Ecto neural progenitor cell (in vitro differentiated cells): ENCODE results near the gene GOLIM4.
A peak's percentile ranks its signal among the peaks of the same experiment; 100 is the strongest.
"Not testable (repeated sequence)": the region's sequence is repeated elsewhere in the genome, so short reads cannot be mapped to it uniquely, and the experiment has no call there.

ENCODE experiments used
- DNase-seq: peaks from one replicate; pipeline ENCODE4 v3.0.0-alpha.2; 2018; ENCODE audit warnings: low spot score

GOLIM4 gene

DNA sequence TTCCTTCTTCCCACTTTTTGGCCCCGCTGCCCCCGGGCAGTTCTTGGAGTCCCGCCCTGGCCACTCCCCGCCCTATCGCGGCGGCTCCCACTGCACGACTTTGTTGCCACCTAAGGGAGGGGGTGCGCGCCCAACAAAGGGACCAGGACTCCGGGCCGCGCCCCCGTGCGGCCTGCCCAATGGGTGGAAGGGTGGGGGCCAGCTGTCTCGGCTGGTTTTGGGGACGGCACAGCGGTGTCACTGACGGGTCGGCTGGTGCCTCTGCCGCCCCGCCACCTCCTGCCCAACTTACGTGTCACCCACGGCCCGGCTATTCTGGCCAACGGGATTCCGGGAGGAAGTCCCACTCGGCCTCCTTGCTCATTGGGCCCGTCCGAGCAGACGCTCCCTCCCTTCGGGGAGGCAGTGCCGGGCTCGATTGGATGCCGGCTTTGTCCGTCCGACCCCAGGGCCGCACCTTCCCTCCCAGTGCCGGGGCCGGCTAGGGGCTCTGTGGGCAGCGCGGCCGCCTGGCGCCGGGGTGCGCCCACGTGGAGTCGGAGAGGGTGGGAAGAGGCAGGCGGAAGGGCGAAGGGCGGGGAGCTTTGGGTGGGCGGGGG is at the start of gene GOLIM4:
GOLIM4 (minus strand) TSS at position 314 of the 599 bp plus-strand sequence. CDS start 639 bp downstream, outside the sequence.
- peak; percentile 96 for DNase-seq

DNA sequence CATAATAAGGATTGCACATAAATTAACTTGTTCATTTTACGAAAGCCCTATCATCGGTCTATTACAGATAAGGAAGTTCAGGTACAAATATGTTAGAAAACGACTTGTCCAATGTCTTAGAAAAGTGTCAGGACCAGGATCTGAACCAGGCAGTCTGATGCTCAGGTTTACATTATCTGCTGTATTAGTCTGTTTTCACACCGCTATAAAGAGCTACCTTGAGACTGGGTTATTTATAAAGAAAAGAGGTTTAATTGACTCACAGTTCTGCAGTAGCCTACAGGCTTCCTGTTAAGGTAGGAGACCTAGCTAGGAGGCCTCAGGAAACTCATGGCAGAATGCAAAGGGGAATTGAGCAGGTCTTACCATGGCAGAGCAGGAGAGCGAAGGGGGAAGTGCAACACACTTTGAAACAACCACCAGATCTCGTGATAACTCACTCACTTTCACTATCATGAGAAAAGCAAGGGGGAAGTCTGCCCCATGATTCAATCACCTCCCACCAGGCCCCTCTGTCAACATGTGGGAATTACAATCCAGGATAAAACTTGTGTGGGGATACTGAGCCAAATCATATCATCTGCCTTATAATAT is 45.8 kb upstream of the GOLIM4 start:
- DNase-seq, result no peak

GRCh38 chr3:168139947-168140346 is 44.2 kb upstream of the GOLIM4 start:
- DNase-seq, result no peak

DNA sequence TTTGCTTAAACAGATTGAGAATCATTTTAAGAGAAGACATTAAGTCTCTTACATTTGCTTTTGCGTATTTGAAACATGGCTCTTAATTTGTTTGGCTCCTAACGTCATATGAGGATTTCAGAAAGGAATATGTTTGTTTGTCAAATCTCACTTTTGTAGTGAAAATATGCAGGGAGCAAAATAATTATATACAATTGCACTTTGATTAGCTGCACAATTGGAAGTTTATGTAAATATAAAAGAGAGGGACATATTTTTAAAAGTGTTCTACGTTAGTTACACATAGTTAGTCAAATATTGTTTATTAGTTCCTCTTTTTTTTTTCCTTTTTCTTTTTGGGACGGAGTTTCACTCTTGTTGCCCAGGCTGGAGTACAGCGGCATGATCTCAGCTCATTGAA is 42.7 kb upstream of the GOLIM4 start:
- DNase-seq, result no peak

- no peak for DNase-seq
These were observed 39.2 kb upstream of the GOLIM4 start for GRCh38 chr3:168134931-168135330.

DNA sequence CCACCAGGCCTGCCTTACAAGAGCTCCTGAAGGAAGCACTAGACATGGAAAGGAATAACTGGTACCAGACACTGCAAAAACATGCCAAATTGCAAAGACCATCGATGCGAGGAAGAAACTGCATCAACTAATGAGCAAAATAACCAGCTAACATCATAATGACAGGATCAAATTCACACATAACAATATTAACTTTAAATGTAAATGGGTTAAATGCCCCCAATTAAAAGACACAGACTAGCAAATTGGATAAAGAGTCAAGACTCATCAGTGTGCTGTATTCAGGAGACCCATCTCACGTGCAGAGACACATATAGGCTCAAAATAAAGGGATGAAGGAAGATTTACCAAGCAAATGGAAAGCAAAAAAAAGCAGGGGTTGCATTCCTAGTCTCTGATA is 34.5 kb upstream of the GOLIM4 start:
- DNase-seq, result not testable (repeated sequence)

GRCh38 chr3:168128463-168128862 is 32.7 kb upstream of the GOLIM4 start:
- not testable (repeated sequence) for DNase-seq

GRCh38 chr3:168127466-168127865 is 31.7 kb upstream of the GOLIM4 start:
- DNase-seq, result no peak

- no peak for DNase-seq
These were observed 29.1 kb upstream of the GOLIM4 start for GRCh38 chr3:168124791-168125190.

GRCh38 chr3:168124291-168124690 is 28.6 kb upstream of the GOLIM4 start:
- DNase-seq, result no peak

DNA sequence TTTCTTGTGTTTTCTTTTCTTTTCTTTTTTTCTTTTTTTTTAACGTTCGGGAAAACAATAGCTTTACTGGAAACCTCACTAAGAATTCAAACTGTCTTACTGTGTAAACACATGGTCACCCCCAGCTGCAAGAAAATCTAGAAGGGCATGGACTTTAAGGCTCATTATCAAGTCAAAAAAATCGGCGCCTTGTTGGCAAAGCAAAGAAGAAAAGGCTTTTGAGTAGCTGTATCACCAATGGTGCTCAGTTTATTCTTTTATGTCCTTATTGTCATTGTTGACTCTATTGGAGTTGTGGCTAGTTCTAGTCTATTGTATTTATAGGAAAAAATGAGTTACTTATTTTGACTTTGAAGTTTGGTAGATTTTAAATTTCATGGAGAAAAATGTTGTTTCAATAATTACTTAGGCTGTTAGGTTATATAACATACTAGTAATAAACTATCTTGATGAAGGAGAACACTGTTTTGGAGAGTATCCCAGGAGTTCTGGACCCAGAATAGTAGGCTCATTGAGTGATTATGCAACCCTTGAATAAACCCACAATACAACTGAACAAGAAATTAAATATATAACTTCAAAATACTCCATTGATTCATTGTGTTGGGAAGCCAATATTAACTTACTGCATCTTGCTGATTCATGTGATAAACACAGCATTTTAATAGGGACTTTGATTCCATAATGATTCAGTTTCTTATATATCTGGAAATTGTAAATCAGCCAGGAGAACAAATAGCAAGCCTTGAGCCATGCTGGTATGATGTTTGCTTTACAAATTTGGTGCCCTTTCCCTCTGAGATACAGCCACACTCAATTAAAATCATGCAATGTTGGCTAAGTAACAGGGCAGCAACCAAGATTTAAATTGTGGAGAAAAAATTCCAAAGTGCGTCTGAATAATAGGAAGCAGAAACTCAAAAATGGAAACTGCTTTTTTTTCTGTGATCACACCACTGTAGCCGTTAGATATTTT is 27.8 kb upstream of the GOLIM4 start:
- no peak for DNase-seq

DNA sequence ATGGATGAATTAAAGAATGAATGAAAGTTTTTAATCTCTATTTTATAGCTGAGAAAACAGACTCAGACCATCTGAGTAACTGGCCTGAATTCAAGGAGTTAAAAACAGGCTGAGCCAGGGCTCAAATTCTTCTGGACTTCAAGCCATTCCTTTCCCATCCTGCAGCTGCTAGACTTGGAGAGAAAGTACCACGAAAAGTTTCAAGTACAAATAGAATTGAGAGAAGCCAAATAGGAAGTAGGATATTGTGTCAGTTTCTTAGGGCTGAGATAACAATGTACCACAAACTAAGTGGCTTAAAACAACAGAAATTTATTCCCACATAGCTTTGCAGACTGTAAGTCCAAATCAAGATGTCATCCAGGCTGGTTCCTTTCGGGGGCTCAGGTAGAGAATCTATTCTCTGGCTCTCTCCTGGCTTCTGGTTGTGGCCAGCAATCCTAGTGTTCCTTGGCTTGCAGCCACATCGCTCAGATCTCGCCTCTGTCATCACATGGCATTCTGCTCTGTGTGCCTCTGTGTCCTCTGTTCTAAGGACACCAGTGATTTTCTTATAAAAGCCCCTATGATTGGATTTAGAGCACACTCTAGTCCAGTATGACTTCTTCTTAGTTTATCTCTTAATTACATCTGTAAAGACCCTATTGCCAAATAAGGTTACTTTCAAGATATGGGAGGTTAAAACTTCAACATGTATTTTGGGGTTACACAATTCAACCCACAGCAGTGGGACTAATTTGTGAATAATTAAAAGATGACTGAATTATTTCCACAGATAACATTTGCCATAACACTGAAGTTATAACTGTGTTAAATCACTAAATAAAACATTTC is 25.7 kb upstream of the GOLIM4 start:
- no peak for DNase-seq

DNA sequence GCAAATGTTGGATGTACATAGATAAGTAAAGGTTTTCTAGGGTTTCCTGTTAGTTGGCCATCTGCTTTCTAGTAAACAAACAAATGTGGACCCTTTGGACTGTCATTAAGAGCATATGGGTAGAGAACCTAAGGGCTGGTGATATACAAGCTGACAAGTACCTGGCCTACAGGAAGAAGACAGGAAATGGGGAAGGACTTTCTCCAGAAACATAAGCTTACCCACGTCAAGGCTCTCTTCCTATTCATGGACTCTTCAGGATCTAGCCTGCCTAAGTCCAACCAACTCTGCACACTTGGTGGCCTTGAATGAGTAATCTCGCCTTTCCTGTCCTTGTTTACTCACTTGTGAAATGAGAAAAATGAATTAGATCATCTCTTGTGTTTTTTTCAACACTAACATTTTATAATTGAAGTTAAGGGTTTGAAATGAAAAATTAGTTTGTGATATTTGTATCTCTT is 22.2 kb upstream of the GOLIM4 start:
- DNase-seq, result no peak

DNA sequence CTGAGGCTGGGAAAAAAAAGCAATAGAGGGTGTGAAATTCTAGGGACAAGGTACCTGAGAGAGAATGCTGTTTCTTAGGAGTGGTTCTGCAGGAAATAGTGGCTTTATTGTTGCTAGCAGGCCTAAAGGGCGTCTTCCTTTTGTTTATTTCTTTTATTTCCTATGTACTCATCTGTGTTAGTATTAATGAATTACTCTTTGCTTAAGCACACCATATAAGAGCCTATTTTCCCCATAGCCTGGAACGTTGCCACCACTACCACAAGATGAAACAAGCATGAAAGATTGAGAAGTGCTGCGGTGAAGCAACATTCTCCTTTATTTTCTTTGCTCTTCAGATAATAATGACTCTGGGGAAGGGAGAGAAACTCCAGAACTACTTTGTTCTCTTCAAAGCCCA is 21.3 kb upstream of the GOLIM4 start:
- no peak for DNase-seq

DNA sequence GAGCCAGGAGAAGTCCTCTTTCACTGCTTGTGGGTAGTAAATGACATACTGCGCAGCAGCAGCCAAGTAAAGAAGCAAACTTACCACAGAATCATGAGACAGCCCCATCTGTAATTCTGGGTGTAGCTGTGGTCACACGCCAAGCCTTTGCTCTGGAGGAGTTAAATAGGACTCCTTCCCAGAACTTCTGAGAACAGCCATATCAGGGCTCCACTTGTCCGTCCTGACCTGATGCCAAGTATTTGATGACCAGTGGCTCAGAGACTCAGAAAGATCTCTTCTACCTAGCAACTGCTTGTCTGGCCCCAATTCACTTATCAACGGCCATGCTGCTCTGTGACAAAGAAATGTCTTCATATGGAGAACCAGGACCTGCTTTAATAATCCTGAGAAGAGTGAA is 20.6 kb upstream of the GOLIM4 start:
- no peak for DNase-seq

DNA sequence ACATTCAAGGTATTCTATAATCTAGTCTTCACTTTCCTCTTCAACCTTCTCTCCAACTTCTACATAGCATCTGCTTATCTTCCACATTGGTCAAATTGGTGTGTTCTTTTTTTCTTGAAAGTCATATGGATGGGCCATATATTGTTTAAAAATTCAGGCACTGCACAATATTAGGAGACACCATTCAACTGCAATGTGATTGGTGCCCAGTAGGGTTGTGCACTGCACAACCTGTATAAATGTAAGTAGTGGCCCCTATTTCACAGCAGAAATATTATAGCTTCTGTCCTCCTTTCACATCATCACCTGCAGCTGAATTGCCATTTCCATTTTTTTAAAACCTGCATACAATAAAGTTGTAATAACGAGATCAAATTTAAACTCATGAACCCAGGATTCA is 18.1 kb upstream of the GOLIM4 start:
- DNase-seq, result no peak

GRCh38 chr3:168112894-168113293 is 17.2 kb upstream of the GOLIM4 start:
- no peak for DNase-seq

DNA sequence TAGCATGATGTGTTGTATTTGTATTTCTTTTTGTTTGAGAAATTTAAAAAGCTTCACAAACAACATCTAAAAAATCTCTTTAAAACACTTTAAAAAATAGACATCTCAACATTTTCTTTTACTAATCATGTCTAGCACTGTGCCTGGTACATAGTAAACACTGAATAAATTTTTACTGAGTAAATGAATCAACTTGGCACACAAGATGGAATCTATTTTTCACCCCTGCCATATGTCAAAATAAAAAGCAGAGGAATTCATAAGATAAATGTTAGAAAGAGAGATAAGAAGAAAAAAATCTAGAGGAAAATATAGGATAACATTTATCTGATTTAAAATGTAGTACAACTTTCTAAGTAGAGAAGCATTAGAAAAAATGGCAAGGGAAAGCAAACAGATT is 8.6 kb upstream of the GOLIM4 start:
- no peak for DNase-seq

GRCh38 chr3:168102735-168103410 is 7.1 kb upstream of the GOLIM4 start:
- no peak for DNase-seq

DNA sequence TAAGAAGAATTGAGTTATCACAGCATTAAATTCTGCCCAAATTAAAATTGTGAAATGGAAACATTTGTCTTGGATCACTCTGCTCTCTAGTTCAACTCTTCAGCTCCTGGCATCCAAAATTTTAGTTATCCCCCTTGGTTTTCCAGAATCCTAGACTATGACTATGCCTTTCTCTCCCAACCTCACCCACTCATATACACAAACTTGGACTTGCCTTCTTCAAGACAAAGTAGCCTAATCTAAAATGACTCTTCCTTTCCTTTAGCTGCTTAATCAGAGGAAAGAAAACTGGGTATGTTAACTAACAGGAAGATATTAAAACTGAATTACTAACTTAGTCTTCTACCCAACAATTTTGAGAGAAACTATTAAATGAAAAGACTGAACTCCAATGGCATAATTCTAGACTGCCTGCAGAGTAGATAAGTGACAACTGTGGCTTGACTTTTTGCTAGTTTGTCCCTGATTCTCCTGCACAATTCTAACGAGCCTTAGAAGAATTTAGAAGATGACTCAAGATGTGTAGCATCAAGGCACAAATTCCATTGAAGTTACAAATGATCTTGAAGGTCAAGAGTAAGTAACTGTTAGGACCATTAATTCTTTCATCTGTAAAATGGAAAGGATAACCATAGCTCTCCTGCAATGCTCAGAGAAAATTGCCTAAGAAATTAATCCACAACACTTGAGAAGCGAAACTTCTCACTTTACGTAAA is 5.2 kb upstream of the GOLIM4 start:
- DNase-seq, result no peak

DNA sequence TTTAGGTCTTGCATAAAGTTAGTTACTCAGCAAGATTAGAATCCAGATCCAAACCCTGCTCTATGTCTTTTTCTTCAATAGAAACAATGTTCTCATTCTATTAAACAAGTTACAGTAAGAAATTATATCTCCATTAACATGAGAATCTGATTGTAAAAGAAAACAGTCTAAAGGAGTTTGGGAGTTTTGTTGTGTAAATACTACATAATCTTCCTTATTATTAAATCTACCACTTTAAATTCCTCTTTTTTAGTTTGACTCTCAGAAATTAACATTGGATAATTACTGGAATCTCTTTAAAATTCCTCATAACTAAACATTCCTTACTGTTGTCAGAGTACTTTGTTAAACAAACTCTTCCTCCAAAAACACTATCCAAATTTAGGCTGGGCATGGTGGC is 1.7 kb upstream of the GOLIM4 start:
- DNase-seq, result no peak
